H9 (cell line): ENCODE results near the gene RABGAP1L. TPM values are rescaled to one million over a fixed set of nuclear protein-coding genes. Genes with fewer than 3 reads are reported as not detected.
A peak's percentile ranks its signal among the peaks of the same experiment; 100 is the strongest.

ENCODE experiments used
- DNase-seq: peaks from one replicate; pipeline ENCODE4 v3.0.0-alpha.2; 2017
- H2AFZ ChIP-seq: one replicate; pipeline ENCODE4 v1.6.1; 2013; ENCODE audit warnings: mild to moderate bottlenecking, low read length, control low read depth, moderate library complexity
- H2AK5ac ChIP-seq: 2 replicates; pipeline ENCODE4 v1.6.1; 2013; ENCODE audit warnings: low read length, control low read depth, mixed read lengths; ENCODE audit not compliant: insufficient read length
- H2BK120ac ChIP-seq: one replicate; pipeline ENCODE4 v1.6.1; 2013; ENCODE audit warnings: low read depth, mild to moderate bottlenecking, low read length, control low read depth, inconsistent platforms; ENCODE audit not compliant: poor library complexity, severe bottlenecking
- H2BK12ac ChIP-seq: 2 replicates; pipeline ENCODE4 v1.6.1; 2013; ENCODE audit warnings: low read length, control low read depth, mixed read lengths, low read depth; ENCODE audit not compliant: insufficient read length
- H2BK15ac ChIP-seq: 2 replicates; pipeline ENCODE4 v1.6.1; 2013; ENCODE audit warnings: low read depth, low read length, control low read depth
- H2BK20ac ChIP-seq: one replicate; pipeline ENCODE4 v1.6.1; 2013; ENCODE audit warnings: low read depth, mild to moderate bottlenecking, low read length, control low read depth, inconsistent platforms; ENCODE audit not compliant: poor library complexity, severe bottlenecking
- H2BK5ac ChIP-seq: 2 replicates; pipeline ENCODE4 v1.6.1; 2013; ENCODE audit warnings: low read length, control low read depth, mixed read lengths; ENCODE audit not compliant: insufficient read length
- H3K14ac ChIP-seq: 2 replicates; pipeline ENCODE4 v1.6.1; 2013; ENCODE audit warnings: low read length, control low read depth; ENCODE audit not compliant: insufficient read depth
- H3K18ac ChIP-seq: 2 replicates; pipeline ENCODE4 v1.6.1; 2013; ENCODE audit warnings: low read depth, mild to moderate bottlenecking, mixed read lengths, low read length, control low read depth; ENCODE audit not compliant: insufficient read length
- H3K23ac ChIP-seq: 2 replicates; pipeline ENCODE4 v1.6.1; 2013; ENCODE audit warnings: low read length, control low read depth, mixed read lengths, low read depth; ENCODE audit not compliant: insufficient read length
- H3K23me2 ChIP-seq: 2 replicates; pipeline ENCODE4 v1.6.1; 2013; ENCODE audit warnings: low read depth, mild to moderate bottlenecking, mixed read lengths, low read length, control low read depth; ENCODE audit not compliant: insufficient read length, poor library complexity, severe bottlenecking
- H3K27ac ChIP-seq: 2 replicates; pipeline ENCODE4 v1.5.1; 2013; ENCODE audit warnings: low read length, control low read depth, mixed read lengths, low read depth; ENCODE audit not compliant: insufficient read length
- H3K27me3 ChIP-seq: 2 replicates; pipeline ENCODE4 v1.6.1; 2013; ENCODE audit warnings: low read length, control low read depth, inconsistent platforms; ENCODE audit not compliant: insufficient read depth
- H3K4ac ChIP-seq: 2 replicates; pipeline ENCODE4 v1.6.1; 2013; ENCODE audit warnings: low read depth, mild to moderate bottlenecking, control low read depth, inconsistent platforms, low read length, moderate library complexity
- H3K4me1 ChIP-seq: 2 replicates; pipeline ENCODE4 v1.6.1; 2013; ENCODE audit warnings: low read length, control low read depth, inconsistent platforms; ENCODE audit not compliant: insufficient read depth
- H3K4me2 ChIP-seq: 2 replicates; pipeline ENCODE4 v1.6.1; 2013; ENCODE audit warnings: low read length, control low read depth, mixed read lengths; ENCODE audit not compliant: insufficient read length, insufficient read depth
- H3K56ac ChIP-seq: 2 replicates; pipeline ENCODE4 v1.6.1; 2013; ENCODE audit warnings: low read depth, mild to moderate bottlenecking, mixed read lengths, low read length, control low read depth; ENCODE audit not compliant: insufficient read length
- H3K79me1 ChIP-seq: 2 replicates; pipeline ENCODE4 v1.6.1; 2013; ENCODE audit warnings: low read depth, mild to moderate bottlenecking, moderate library complexity, low read length, control low read depth, inconsistent platforms; ENCODE audit not compliant: insufficient read depth, poor library complexity, severe bottlenecking
- H3K79me2 ChIP-seq: 2 replicates; pipeline ENCODE4 v1.6.1; 2013; ENCODE audit warnings: low read length, control low read depth, inconsistent platforms; ENCODE audit not compliant: insufficient read depth
- H3K9ac ChIP-seq: 2 replicates; pipeline ENCODE4 v1.6.1; 2013; ENCODE audit warnings: low read length, control low read depth, mixed read lengths; ENCODE audit not compliant: insufficient read length; ENCODE audit errors: extremely low read depth
- H3K9me3 ChIP-seq: one replicate; pipeline ENCODE4 v1.6.1; 2013; ENCODE audit warnings: low read depth, low read length, inconsistent platforms; ENCODE audit not compliant: control insufficient read depth
- H3T11ph ChIP-seq: one replicate; pipeline ENCODE4 v1.6.1; 2013; ENCODE audit warnings: mild to moderate bottlenecking, low read length, control low read depth, inconsistent platforms
- H4K20me1 ChIP-seq: one replicate; pipeline ENCODE4 v1.6.1; 2013; ENCODE audit not compliant: control insufficient read depth, insufficient read length, insufficient read depth
- H4K5ac ChIP-seq: 2 replicates; pipeline ENCODE4 v1.6.1; 2013; ENCODE audit warnings: low read depth, mild to moderate bottlenecking, mixed read lengths, low read length, control low read depth; ENCODE audit not compliant: insufficient read length
- H4K8ac ChIP-seq: replicated peaks from 2 replicates; pipeline ENCODE4 v1.6.1; 2013; ENCODE audit warnings: low read length, control low read depth, mixed read lengths, low read depth; ENCODE audit not compliant: insufficient read length
- H4K91ac ChIP-seq: 2 replicates; pipeline ENCODE4 v1.6.1; 2013; ENCODE audit warnings: low read depth, mild to moderate bottlenecking, moderate library complexity, mixed read lengths, low read length, control low read depth; ENCODE audit not compliant: insufficient read length
- H3K27ac Mint-ChIP-seq, 3 experiments: 2 replicates in 2 of 3; 3 replicates in 1 of 3; pipeline ENCODE4 v1.8.0; 2020 to 2021; ENCODE audit warnings: mixed read lengths in 3 of 3, mild to moderate bottlenecking in 1 of 3, moderate library complexity in 1 of 3
- H3K27me3 Mint-ChIP-seq: 2 replicates; pipeline ENCODE4 v1.8.0; 2021; ENCODE audit warnings: low read depth, mild to moderate bottlenecking, moderate library complexity, mixed read lengths
- H3K36me3 Mint-ChIP-seq, 3 experiments: 2 replicates in 2 of 3; 3 replicates in 1 of 3; pipeline ENCODE4 v1.8.0; 2020 to 2021; ENCODE audit warnings: low read depth in 3 of 3, mixed read lengths in 3 of 3; ENCODE audit not compliant: insufficient read depth in 1 of 3
- H3K4me1 Mint-ChIP-seq, 2 experiments: 2 replicates each; pipeline ENCODE4 v1.8.0; 2020; ENCODE audit warnings: mixed read lengths in 2 of 2
- H3K4me3 Mint-ChIP-seq, 2 experiments: 2 replicates in 1 of 2; 3 replicates in 1 of 2; pipeline ENCODE4 v1.8.0; 2020 to 2021; ENCODE audit warnings: mild to moderate bottlenecking in 2 of 2, mixed read lengths in 2 of 2, moderate library complexity in 1 of 2
- H3K9me3 Mint-ChIP-seq, 2 experiments: 2 replicates in 1 of 2; 3 replicates in 1 of 2; pipeline ENCODE4 v1.8.0; 2020; ENCODE audit warnings: mild to moderate bottlenecking in 2 of 2, mixed read lengths in 2 of 2, moderate library complexity in 1 of 2
- CTCF ChIP-seq: fragments of 200-600 bp; sonication (generic); conservative IDR thresholded peaks from 3 replicates; pipeline ENCODE4 v1.8.0; 2021; ENCODE audit warnings: antibody characterized with exemption, mild to moderate bottlenecking
- WGBS: extraction: QIAGEN DNeasy Blood & Tissue Kit; methylation state at CpG from one replicate; pipeline ENCODE4 v1.1.7; 2013; ENCODE audit warnings: missing lambda C conversion rate, low lambda C conversion rate, mixed read lengths; ENCODE audit not compliant: insufficient read length; ENCODE audit errors: extremely low coverage; 5-methylcytosine and 5-hydroxymethylcytosine counted together
- total RNA-seq: library from RNA; stranded (reverse); gene quantifications from 2 replicates; pipeline ENCODE4 v1.2.1, GENCODE V29; 2021

The RABGAP1L gene
- total RNA-seq, 1 experiment from 2014 or later: 147 TPM

GRCh38 chr1:174954671-174955669, 795.6 kb downstream of the RABGAP1L start:
- H3K36me3 Mint-ChIP-seq: peaks cover 11 to 52% (median 50%) of the 10 kb centered on the region in 3 experiments; a peak in 6 of 7 replicates
- H3K27ac Mint-ChIP-seq: peak overlapping the region; percentile 4 to 79 (median 16); a peak in 4 of 7 replicates
- no peak overlapping the region for H3K9ac ChIP-seq

More at GRCh38 chr1:174954671-174955669, 795.6 kb downstream of the RABGAP1L start:
- no peaks in the 10 kb centered on the region; the same call in 1 of the 2 replicates for H3K4me1 ChIP-seq
- peaks cover 3% of the 10 kb centered on the region for H3K79me1 ChIP-seq
- H3K27me3 ChIP-seq: no peaks in the 10 kb centered on the region
- H3K23ac ChIP-seq: no peak overlapping the region
- no peak overlapping the region for H3K27ac ChIP-seq
- no peak overlapping the region for H4K91ac ChIP-seq
- TF ChIP-seq CTCF: no peak
- no peak overlapping the region for H3K4ac ChIP-seq
- no peak overlapping the region for H3T11ph ChIP-seq
- no peak overlapping the region for H4K8ac ChIP-seq
- H2BK5ac ChIP-seq: no peak overlapping the region
- H2BK20ac ChIP-seq: no peak overlapping the region
- H2AFZ ChIP-seq: no peak overlapping the region
- peaks cover 2% of the 10 kb centered on the region; the same call in 1 of the 2 replicates for H3K79me2 ChIP-seq
- H3K23me2 ChIP-seq: no peaks in the 10 kb centered on the region
- H3K18ac ChIP-seq: no peak overlapping the region
- H2BK120ac ChIP-seq: no peak overlapping the region
- H3K9me3 Mint-ChIP-seq: no peaks in the 10 kb centered on the region
- H4K5ac ChIP-seq: no peak overlapping the region
- no peak for DNase-seq
- no CpG with 5 or more reads among the region's 3 CpGs for WGBS
- no peak overlapping the region for H2AK5ac ChIP-seq
- no peak overlapping the region for H2BK12ac ChIP-seq
- H2BK15ac ChIP-seq: no peak overlapping the region
- H3K4me1 Mint-ChIP-seq: peaks cover 15 to 19% of the 10 kb centered on the region in 2 experiments
- no peak overlapping the region for H3K14ac ChIP-seq
- no peak overlapping the region for H3K56ac ChIP-seq
- H3K4me2 ChIP-seq: no peak overlapping the region
- H4K20me1 ChIP-seq: no peaks in the 10 kb centered on the region
- no peaks in the 10 kb centered on the region for H3K9me3 ChIP-seq
- H3K4me3 Mint-ChIP-seq: no peak overlapping the region
- H3K27me3 Mint-ChIP-seq: no peaks in the 10 kb centered on the region
